NT2/D1 (cell line): ENCODE results near the gene EFCAB14.

ENCODE experiments used
- SUZ12 ChIP-seq: IDR thresholded peaks from 2 replicates; pipeline ENCODE4 v1.6.1; 2011; ENCODE audit not compliant: insufficient read length, insufficient read depth; ENCODE audit errors: extremely low read depth
- YY1 ChIP-seq: IDR thresholded peaks from 2 replicates; pipeline ENCODE4 v1.6.1; 2011; ENCODE audit not compliant: insufficient read length, insufficient read depth
- ZNF274 ChIP-seq: IDR thresholded peaks from 2 replicates; pipeline ENCODE4 v1.6.1; 2011; ENCODE audit warnings: mild to moderate bottlenecking, low read depth, low read length

GRCh38 chr1:46760558-46761166 lies 41.7 kb upstream of the EFCAB14 start:
- TF ChIP-seq ZNF274 (no peak), YY1 (no peak), SUZ12 (no peak)
